K562 (cell line): ENCODE measurements around the gene ADORA1. TPM values are rescaled to one million over a fixed set of nuclear protein-coding genes. Genes with fewer than 3 reads are reported as not detected.

Source experiments
- CBFB ChIP-seq: sonication (generic); formaldehyde crosslinking; IDR thresholded peaks from 2 replicates; pipeline ENCODE4 v1.4.0; 2020; ENCODE audit warnings: mild to moderate bottlenecking, missing genetic modification reagents
- CHD7 ChIP-seq: fragments of 200-600 bp; sonication (generic); IDR thresholded peaks from one replicate; pipeline ENCODE4 v1.6.1; 2012; ENCODE audit warnings: mild to moderate bottlenecking, low read depth, low read length, inconsistent platforms
- CTCF ChIP-seq, 3 experiments: IDR thresholded peaks in 2 of 3; conservative IDR thresholded peaks in 1 of 3; 2 replicates each; pipeline ENCODE4 v1.5.1; 2011 to 2012; ENCODE audit warnings: low read length in 3 of 3, mild to moderate bottlenecking in 3 of 3, control low read depth in 2 of 3, improper control_type of control experiment in 1 of 3, inconsistent platforms in 1 of 3, low read depth in 1 of 3, mixed read lengths in 1 of 3, moderate library complexity in 1 of 3; ENCODE audit not compliant: insufficient read depth in 2 of 3
- EGR1 ChIP-seq: fragments of 450-650 bp; conservative IDR thresholded peaks from 2 replicates; pipeline ENCODE4 v1.6.1; 2017; ENCODE audit warnings: mild to moderate bottlenecking
- MAZ ChIP-seq, 2 experiments: fragments of 450-650 bp in 1 of 2; sonication (generic) in 1 of 2; formaldehyde crosslinking; IDR thresholded peaks in 1 of 2; conservative IDR thresholded peaks in 1 of 2; 2 replicates each; pipeline versions ENCODE4 v1.4.0 to v1.5.0; 2020; ENCODE audit warnings: mild to moderate bottlenecking in 1 of 2, missing genetic modification reagents in 1 of 2
- RAD21 ChIP-seq, 2 experiments: fragments of 250-450 bp in 1 of 2; fragments of 450-650 bp in 1 of 2; sonication (Bioruptor Pico) in 1 of 2; formaldehyde crosslinking in 1 of 2; IDR thresholded peaks in 1 of 2; conservative IDR thresholded peaks in 1 of 2; 2 replicates each; pipeline versions ENCODE4 v1.4.0 to v1.8.0; 2020 to 2022; ENCODE audit warnings: mild to moderate bottlenecking in 2 of 2, moderate library complexity in 1 of 2
- RBBP5 ChIP-seq: fragments of 200-600 bp; sonication (generic); IDR thresholded peaks from 2 replicates; pipeline ENCODE4 v1.6.1; 2012; ENCODE audit warnings: borderline replicate concordance, mild to moderate bottlenecking, low read length, control low read depth, inconsistent platforms; ENCODE audit not compliant: insufficient read depth, poor library complexity, severe bottlenecking
- ZNF263 ChIP-seq: sonication (generic); formaldehyde crosslinking; IDR thresholded peaks from 2 replicates; pipeline ENCODE4 v1.8.0; 2022; ENCODE audit warnings: mild to moderate bottlenecking, missing genetic modification reagents, borderline replicate concordance
- ZNF655 ChIP-seq: fragments of 250-450 bp; sonication (Bioruptor Pico); IDR thresholded peaks from 2 replicates; pipeline ENCODE4 v1.5.0; 2021
- polyA plus RNA-seq, 8 experiments: library from polyadenylated mRNA; depleted of rRNA in 4 of 8; stranded (reverse) in 5 of 8; unstranded in 3 of 8; fragments of >200 nt; fragmentation: Nextera tagmentation in 2 of 8; fragmentation: Illumina TruSeq in 1 of 8; extraction: Ambion mirVana in 2 of 8; extraction: Trizol in 1 of 8; gene quantifications; 2 replicates each; pipeline versions ENCODE4 v1.2.1 to v1.2.3, GENCODE V29; 2011 to 2014; ENCODE audit warnings: inconsistent platforms in 1 of 8, missing spikeins in 1 of 8
- total RNA-seq, 7 experiments: library from RNA; depleted of rRNA in 6 of 7; stranded (reverse); fragments of >200 nt in 6 of 7; fragmentation: Illumina TruSeq in 2 of 7; extraction: Trizol in 2 of 7; gene quantifications; 2 replicates each; pipeline versions ENCODE4 v1.2.1 to v1.2.3, GENCODE V29; 2011 to 2021; ENCODE audit warnings: low replicate concordance in 1 of 7

ADORA1 gene
- total and polyA plus RNA-seq, 9 of the 15 experiments (the other 6 are each of a cell fraction or from before 2014, with no cell fraction given) = not detected

- TF ChIP-seq CHD7 (no peak), CTCF (IDR thresholded peaks at IDR 0.05 in 2 of 3, conservative IDR thresholded peaks at IDR 0.05 in 1 of 3; ENCODE audit: insufficient read depth in 2 of 3, low read depth in 1 of 3, low read length in 3 of 3) (peak; percentile 81 to 96 (median 86)), MAZ (CRISPR knock-in tag; conservative IDR thresholded peaks at IDR 0.05 in 1 of 2, IDR thresholded peaks at IDR 0.05 in 1 of 2) (no peak), ZNF263 (CRISPR knock-in tag) (0 out of 2 replicates have a peak, but pooled peaks have one; percentile 31), EGR1 (peak; percentile 29; the same call in 1 of the 2 replicates), ZNF655 (CRISPR knock-in tag) (no peak), RAD21 (CRISPR knock-in tag; conservative IDR thresholded peaks at IDR 0.05 in 1 of 2, IDR thresholded peaks at IDR 0.05 in 1 of 2) (peak; percentile 25 to 66; a peak in 2 of 4 replicates), RBBP5 (peak; percentile 25), CBFB (0 out of 2 replicates have a peak, but pooled peaks have one; percentile 32)
Measured at GRCh38 chr1:203084588-203085527, 42.7 kb upstream of the ADORA1 start (continued).
